ENCODE measurements around the gene C1QTNF3. TPM values are rescaled to one million over a fixed set of nuclear protein-coding genes. Genes with fewer than 3 reads are reported as not detected.

C1QTNF3 gene
- total RNA-seq, 1 donor, result 1.9 TPM

DNA sequence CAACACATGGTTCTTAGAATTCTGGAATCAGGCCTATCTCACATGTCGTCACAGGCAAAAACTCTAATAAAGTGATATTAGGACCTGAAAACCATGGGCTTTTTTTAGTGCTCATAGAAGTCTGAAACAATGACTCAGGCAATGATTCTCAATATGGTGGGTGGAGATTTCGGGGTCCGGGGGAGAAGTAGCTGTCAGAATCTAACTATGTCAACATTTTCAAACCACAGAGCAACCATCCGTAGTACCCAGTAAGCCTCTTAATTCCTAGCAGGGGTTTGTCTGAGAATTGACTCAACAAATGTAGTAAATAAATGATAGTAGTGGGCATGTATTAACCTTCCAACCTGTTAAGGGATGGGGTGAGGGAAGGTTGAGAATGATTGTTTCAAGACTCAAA is 37.8 kb downstream of the C1QTNF3 start:
- TF ChIP-seq, protein P1, sequence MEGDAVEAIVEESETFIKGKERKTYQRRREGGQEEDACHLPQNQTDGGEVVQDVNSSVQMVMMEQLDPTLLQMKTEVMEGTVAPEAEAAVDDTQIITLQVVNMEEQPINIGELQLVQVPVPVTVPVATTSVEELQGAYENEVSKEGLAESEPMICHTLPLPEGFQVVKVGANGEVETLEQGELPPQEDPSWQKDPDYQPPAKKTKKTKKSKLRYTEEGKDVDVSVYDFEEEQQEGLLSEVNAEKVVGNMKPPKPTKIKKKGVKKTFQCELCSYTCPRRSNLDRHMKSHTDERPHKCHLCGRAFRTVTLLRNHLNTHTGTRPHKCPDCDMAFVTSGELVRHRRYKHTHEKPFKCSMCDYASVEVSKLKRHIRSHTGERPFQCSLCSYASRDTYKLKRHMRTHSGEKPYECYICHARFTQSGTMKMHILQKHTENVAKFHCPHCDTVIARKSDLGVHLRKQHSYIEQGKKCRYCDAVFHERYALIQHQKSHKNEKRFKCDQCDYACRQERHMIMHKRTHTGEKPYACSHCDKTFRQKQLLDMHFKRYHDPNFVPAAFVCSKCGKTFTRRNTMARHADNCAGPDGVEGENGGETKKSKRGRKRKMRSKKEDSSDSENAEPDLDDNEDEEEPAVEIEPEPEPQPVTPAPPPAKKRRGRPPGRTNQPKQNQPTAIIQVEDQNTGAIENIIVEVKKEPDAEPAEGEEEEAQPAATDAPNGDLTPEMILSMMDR (IDR thresholded peaks at IDR 0.05; ENCODE audit: insufficient read depth, low read length), result no peak
- H3K4me3 ChIP-seq (ENCODE audit: low read depth, low read length), result no peak overlapping the region
- no peak for DNase-seq (ENCODE audit: low read depth)

- DNase-seq (ENCODE audit: low read depth), result no peak
- TF ChIP-seq, protein P1 (IDR thresholded peaks at IDR 0.05; ENCODE audit: insufficient read depth, low read length), result no peak
- no peak overlapping the region for H3K4me3 ChIP-seq (ENCODE audit: low read depth, low read length)
These were observed 39.1 kb downstream of the C1QTNF3 start for GRCh38 chr5:34003941-34004340.

DNA sequence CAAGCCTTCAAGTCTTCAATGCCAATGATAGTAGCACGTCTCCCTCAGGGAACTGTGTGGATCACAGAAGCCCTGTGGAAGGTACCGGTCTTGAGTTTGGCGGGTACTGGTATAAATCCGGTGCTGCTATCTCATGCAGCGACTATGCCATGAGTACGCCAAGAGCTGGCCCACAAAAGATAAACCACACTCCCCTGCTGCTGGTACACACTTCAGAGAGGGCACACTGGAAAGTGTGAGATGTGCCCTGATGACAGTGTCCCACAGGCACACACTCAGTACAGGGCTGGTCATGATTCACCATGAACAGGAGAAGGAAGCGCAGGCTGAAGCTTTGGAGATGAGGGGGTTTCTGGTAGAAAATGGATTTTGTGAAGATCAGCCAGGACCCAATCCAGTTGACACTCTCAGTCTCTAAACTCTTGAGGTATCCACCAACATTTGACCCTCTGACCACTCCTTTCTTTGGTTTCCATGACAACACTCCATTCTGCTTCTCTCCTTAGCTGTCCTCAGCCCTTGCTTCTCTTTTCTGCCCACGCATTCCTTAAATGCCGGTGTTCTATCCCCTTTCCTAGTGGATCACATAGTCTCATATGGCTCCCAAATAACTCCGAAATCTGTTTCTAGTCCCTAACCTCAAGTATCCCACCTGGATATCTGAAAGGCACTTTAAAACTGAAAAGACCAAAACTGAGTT is 40.2 kb downstream of the C1QTNF3 start:
- H3K4me3 ChIP-seq (ENCODE audit: low read depth, low read length), result no peak overlapping the region
- TF ChIP-seq, protein P1 (IDR thresholded peaks at IDR 0.05; ENCODE audit: insufficient read depth, low read length), result no peak
- DNase-seq (ENCODE audit: low read depth), result no peak

GRCh38 chr5:34001241-34001841 is 41.7 kb downstream of the C1QTNF3 start:
- no peak overlapping the region for H3K4me3 ChIP-seq (ENCODE audit: low read depth, low read length)
- TF ChIP-seq, protein P1 (IDR thresholded peaks at IDR 0.05; ENCODE audit: insufficient read depth, low read length), result no peak
- peak; percentile 59 for DNase-seq (ENCODE audit: low read depth)

DNA sequence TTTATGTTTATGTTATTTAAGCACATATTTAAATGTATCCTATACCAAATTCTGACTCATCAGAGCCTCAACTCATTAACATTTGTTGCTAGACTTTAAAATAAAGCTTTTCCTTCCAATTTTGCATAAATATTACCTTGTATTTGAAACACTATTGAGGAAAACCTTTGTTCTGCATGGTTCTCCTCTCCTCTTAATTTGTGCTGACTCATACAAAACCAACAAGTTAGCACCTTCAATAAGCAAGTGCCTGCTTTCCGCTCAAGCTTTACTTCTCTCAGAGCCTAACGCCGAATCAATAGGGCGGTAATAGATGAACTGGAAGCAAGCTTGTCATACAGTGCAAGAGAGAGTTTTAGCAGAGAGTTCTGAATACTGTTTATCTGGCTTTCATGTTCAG is 43.0 kb downstream of the C1QTNF3 start:
- DNase-seq (ENCODE audit: low read depth), result no peak
- TF ChIP-seq, protein P1 (IDR thresholded peaks at IDR 0.05; ENCODE audit: insufficient read depth, low read length), result no peak
- H3K4me3 ChIP-seq (ENCODE audit: low read depth, low read length), result no peak overlapping the region

DNA sequence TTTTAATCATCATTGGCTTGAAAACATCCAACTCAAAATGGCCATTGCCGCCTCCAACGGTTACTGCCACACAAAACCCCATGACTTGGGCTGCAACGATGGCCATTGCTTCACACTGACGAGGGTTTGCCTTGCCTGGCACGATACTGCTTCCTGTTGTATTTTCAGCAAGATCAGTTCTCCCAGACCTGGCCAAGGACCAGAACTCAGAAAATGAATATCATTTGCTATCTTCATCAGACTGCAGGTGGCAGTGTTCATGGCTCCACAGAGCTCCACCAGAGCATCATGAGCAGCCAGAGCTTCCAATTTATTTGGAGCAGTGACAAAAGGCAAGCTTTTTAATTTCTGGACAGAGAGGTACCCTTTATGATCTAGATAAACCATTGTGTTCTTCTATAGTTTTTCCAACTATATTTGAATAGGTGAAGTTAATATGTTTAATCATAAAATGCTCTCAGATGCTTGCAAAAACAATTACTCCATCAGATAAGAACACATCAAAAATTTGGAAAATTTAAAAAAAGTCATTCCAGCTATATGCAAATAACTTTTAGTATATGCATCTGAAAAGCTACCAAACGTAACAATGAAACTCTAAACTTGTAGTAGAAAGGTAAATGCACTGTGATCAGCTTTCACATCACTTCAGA is 45.6 kb downstream of the C1QTNF3 start:
- no peak overlapping the region for H3K4me3 ChIP-seq (ENCODE audit: low read depth, low read length)
- peak; percentile 94 for DNase-seq (ENCODE audit: low read depth)
- TF ChIP-seq, protein P1 (IDR thresholded peaks at IDR 0.05; ENCODE audit: insufficient read depth, low read length), result peak; percentile 76
